ENCODE data around the gene NOC2L. TPM values are rescaled to one million over a fixed set of nuclear protein-coding genes. Genes with fewer than 3 reads are reported as not detected.

NOC2L gene
- total RNA-seq, 1 experiment from 2014 or later, result 214 TPM

DNA sequence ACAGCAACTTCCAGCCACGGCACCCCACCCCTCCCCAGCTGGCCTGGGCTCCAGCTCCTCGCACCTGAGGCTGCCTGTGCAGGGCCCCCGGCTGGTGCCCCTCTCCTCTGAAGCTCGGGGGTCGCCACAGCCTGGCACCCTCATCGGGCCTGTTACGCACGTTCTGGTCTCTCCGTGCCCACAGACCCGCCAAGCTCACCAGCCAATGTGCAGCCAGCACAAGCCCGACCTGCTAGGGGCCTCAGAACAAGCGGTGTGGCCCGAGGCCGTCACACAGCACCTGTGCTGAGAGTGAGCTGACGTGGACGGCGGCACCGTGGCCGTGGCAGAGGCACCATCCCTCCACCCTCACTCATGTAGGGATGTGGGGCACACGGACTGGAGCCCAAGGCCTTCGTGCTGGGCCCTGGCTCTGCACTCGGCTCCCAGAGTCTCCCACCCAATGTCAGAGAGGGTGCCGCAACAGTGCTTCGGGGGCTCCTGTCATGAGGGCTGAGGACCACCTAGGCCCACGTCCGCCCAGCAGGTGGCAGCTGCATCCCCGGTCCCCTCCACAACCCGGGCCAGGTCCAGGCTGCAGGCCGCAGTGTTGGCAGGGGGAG is 39.7 kb downstream of the NOC2L start:
- CTCF ChIA-PET, result no interaction called here
- no peaks in the 10 kb centered on the region for H3K9me3 ChIP-seq (ENCODE audit: low read depth, low read length, poor library complexity, severe bottlenecking)
- no peaks in the 10 kb centered on the region for H3K27me3 ChIP-seq (replicated peaks; ENCODE audit: insufficient read depth, low read depth, low read length, poor library complexity)
- intact Hi-C loops (cut with micrococcal nuclease; ENCODE audit: unreplicated experiment), result no loop called here
- H3K4me3 ChIP-seq (ENCODE audit: low read depth, low read length, poor library complexity, severe bottlenecking), result no peak overlapping the region
- peaks cover 46% of the 10 kb centered on the region for H3K4me1 ChIP-seq (ENCODE audit: insufficient read depth, low read length, poor library complexity, severe bottlenecking)
- no peaks in the 10 kb centered on the region for H3K36me3 ChIP-seq (ENCODE audit: insufficient read depth, low read length, poor library complexity, severe bottlenecking)
- no peak for DNase-seq (ENCODE audit: low spot score)
- TF ChIP-seq, protein P1, sequence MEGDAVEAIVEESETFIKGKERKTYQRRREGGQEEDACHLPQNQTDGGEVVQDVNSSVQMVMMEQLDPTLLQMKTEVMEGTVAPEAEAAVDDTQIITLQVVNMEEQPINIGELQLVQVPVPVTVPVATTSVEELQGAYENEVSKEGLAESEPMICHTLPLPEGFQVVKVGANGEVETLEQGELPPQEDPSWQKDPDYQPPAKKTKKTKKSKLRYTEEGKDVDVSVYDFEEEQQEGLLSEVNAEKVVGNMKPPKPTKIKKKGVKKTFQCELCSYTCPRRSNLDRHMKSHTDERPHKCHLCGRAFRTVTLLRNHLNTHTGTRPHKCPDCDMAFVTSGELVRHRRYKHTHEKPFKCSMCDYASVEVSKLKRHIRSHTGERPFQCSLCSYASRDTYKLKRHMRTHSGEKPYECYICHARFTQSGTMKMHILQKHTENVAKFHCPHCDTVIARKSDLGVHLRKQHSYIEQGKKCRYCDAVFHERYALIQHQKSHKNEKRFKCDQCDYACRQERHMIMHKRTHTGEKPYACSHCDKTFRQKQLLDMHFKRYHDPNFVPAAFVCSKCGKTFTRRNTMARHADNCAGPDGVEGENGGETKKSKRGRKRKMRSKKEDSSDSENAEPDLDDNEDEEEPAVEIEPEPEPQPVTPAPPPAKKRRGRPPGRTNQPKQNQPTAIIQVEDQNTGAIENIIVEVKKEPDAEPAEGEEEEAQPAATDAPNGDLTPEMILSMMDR (conservative IDR thresholded peaks at IDR 0.05; ENCODE audit: low read depth, low read length), result no peak
- POLR2A ChIA-PET (ENCODE audit: low non-redundant PET), result no interaction called here
- no peak overlapping the region for H3K27ac ChIP-seq (ENCODE audit: low read depth, low read length, poor library complexity, severe bottlenecking)
- BruUV-seq (replicated peaks), result no TSS peak

DNA sequence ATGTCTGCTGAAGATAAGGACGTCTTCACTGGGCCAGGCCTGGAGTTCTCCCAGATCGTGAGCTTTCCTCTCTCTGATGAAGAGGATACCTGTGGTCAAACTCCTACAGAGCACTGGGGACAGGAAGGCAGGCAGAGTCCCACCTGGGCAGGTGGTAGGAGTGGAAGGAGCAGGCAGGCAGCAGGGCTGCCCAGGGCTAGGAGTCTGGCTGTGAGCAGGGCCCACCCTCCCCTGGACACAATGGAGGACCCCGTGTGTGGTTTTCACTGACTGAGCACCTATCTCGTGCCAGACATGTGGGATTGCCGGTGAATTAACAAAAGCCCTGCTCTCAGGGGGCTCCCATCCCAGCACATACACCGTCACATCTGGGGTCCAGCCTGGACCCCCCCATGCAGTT is 40.2 kb downstream of the NOC2L start:
- no peak for DNase-seq (ENCODE audit: low spot score)
- TF ChIP-seq, protein P1 (conservative IDR thresholded peaks at IDR 0.05; ENCODE audit: low read depth, low read length), result no peak
- TF ChIP-seq EZH2 (IDR thresholded peaks at IDR 0.05; ENCODE audit: borderline replicate concordance, low read depth, low read length, poor library complexity, severe bottlenecking), result no peak
- Histone ChIP-seq H3K4me3 (ENCODE audit: low read depth, low read length, poor library complexity, severe bottlenecking) (no peak overlapping the region), H3K4me1 (ENCODE audit: insufficient read depth, low read length, poor library complexity, severe bottlenecking) (peaks cover 46% of the 10 kb centered on the region), H3K9me3 (ENCODE audit: low read depth, low read length, poor library complexity, severe bottlenecking) (no peaks in the 10 kb centered on the region), H3K27ac (ENCODE audit: low read depth, low read length, poor library complexity, severe bottlenecking) (no peak overlapping the region), H3K27me3 (replicated peaks; ENCODE audit: insufficient read depth, low read depth, low read length, poor library complexity) (no peaks in the 10 kb centered on the region), H3K36me3 (ENCODE audit: insufficient read depth, low read length, poor library complexity, severe bottlenecking) (no peaks in the 10 kb centered on the region)
- ChIA-PET POLR2A (ENCODE audit: low non-redundant PET) (no interaction called here), CTCF (no interaction called here)
- BruUV-seq (replicated peaks), result no TSS peak
- intact Hi-C loops (cut with micrococcal nuclease; ENCODE audit: unreplicated experiment), result no loop called here

DNA sequence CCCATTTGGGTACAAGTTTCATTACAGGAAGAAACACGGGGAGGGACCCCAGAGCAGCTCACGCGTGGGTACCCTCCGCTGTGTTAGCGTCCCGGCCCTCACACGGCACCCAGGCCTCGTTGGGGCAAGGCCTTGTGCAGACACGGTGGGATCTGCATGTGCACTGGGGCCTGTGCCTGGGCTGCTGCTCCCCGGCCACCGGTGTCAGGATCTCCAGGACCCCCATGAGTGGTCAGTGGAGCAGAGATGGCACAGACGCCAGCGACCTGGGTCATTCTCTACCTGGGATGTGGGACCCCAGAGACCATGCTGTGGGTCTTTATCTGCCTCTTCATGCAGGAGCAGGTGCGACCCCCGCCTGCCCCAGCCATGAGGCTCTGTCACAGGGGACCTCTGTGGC is 40.7 kb downstream of the NOC2L start:
- TF ChIP-seq, protein P1 (conservative IDR thresholded peaks at IDR 0.05; ENCODE audit: low read depth, low read length), result no peak
- TF ChIP-seq EZH2 (IDR thresholded peaks at IDR 0.05; ENCODE audit: borderline replicate concordance, low read depth, low read length, poor library complexity, severe bottlenecking), result no peak
- ChIA-PET CTCF (no interaction called here), POLR2A (ENCODE audit: low non-redundant PET) (no interaction called here)
- DNase-seq (ENCODE audit: low spot score), result no peak
- H3K27me3 ChIP-seq (replicated peaks; ENCODE audit: insufficient read depth, low read depth, low read length, poor library complexity), result no peaks in the 10 kb centered on the region
- H3K9me3 ChIP-seq (ENCODE audit: low read depth, low read length, poor library complexity, severe bottlenecking), result no peaks in the 10 kb centered on the region
- peaks cover 46% of the 10 kb centered on the region for H3K4me1 ChIP-seq (ENCODE audit: insufficient read depth, low read length, poor library complexity, severe bottlenecking)
- intact Hi-C loops (cut with micrococcal nuclease; ENCODE audit: unreplicated experiment), result no loop called here
- no TSS peak for BruUV-seq (replicated peaks)
- H3K4me3 ChIP-seq (ENCODE audit: low read depth, low read length, poor library complexity, severe bottlenecking), result no peak overlapping the region
- H3K36me3 ChIP-seq (ENCODE audit: insufficient read depth, low read length, poor library complexity, severe bottlenecking), result no peaks in the 10 kb centered on the region
- H3K27ac ChIP-seq (ENCODE audit: low read depth, low read length, poor library complexity, severe bottlenecking), result no peak overlapping the region
